Measurements from ENCODE around the gene SLN.

SLN gene

GRCh38 chr11:107683807-107684206 lies 28.0 kb downstream of the SLN start:
- no peak for DNase-seq (ENCODE audit: low spot score)

- DNase-seq (ENCODE audit: low spot score): no peak
Measured at GRCh38 chr11:107683061-107683460, 28.8 kb downstream of the SLN start.

GRCh38 chr11:107682572-107682971 lies 29.3 kb downstream of the SLN start:
- DNase-seq (ENCODE audit: low spot score): no peak

GRCh38 chr11:107682171-107682570 lies 29.7 kb downstream of the SLN start:
- no peak for DNase-seq (ENCODE audit: low spot score)

- DNase-seq (ENCODE audit: low spot score): no peak
Measured at GRCh38 chr11:107679255-107680024, 32.4 kb downstream of the SLN start.

GRCh38 chr11:107678632-107678971 lies 33.3 kb downstream of the SLN start:
- no peak for DNase-seq (ENCODE audit: low spot score)

- DNase-seq (ENCODE audit: low spot score): no peak
Measured at GRCh38 chr11:107677924-107678631, 33.8 kb downstream of the SLN start.

- DNase-seq (ENCODE audit: low spot score): no peak
Measured at GRCh38 chr11:107676336-107677057, 35.4 kb downstream of the SLN start.

- no peak for DNase-seq (ENCODE audit: low spot score)
Measured at GRCh38 chr11:107675902-107676301, 36.0 kb downstream of the SLN start.

GRCh38 chr11:107669893-107670601 lies 41.8 kb downstream of the SLN start:
- no peak for DNase-seq (ENCODE audit: low spot score)

GRCh38 chr11:107669191-107669740 lies 42.6 kb downstream of the SLN start:
- DNase-seq (ENCODE audit: low spot score): no peak

- no peak for DNase-seq (ENCODE audit: low spot score)
Measured at GRCh38 chr11:107666911-107667613, 44.8 kb downstream of the SLN start.

- DNase-seq (ENCODE audit: low spot score): no peak
Measured at GRCh38 chr11:107665018-107665417, 46.8 kb downstream of the SLN start.

- DNase-seq (ENCODE audit: low spot score): no peak
Measured at GRCh38 chr11:107661656-107662055, 50.2 kb downstream of the SLN start.

- DNase-seq (ENCODE audit: low spot score): no peak
Measured at GRCh38 chr11:107660066-107660465, 51.8 kb downstream of the SLN start.

GRCh38 chr11:107659310-107659709 lies 52.5 kb downstream of the SLN start:
- DNase-seq (ENCODE audit: low spot score): no peak

All from left forelimb (tissue), 1 donor.